Chondrocyte (in vitro differentiated cells): ENCODE measurements around the gene EPB41. TPM values are rescaled to one million over a fixed set of nuclear protein-coding genes. Genes with fewer than 3 reads are reported as not detected.
"Not testable (repeated sequence)": the region's sequence is repeated elsewhere in the genome, so short reads cannot be mapped to it uniquely, and the experiment has no call there.

Source experiments
- DNase-seq: peaks from one replicate; pipeline ENCODE4 v3.0.0; 2021; ENCODE audit warnings: mixed read lengths, low spot score
- H3K27ac Mint-ChIP-seq: one replicate; pipeline ENCODE4 v1.8.0; 2021; ENCODE audit warnings: mild to moderate bottlenecking, moderate library complexity, mixed read lengths; ENCODE audit not compliant: unreplicated experiment
- H3K27me3 Mint-ChIP-seq: 2 replicates; pipeline ENCODE4 v1.8.0; 2021; ENCODE audit warnings: low read depth, mixed read lengths
- H3K36me3 Mint-ChIP-seq: 2 replicates; pipeline ENCODE4 v1.8.0; 2021; ENCODE audit warnings: low read depth, mixed read lengths
- H3K4me1 Mint-ChIP-seq: 2 replicates; pipeline ENCODE4 v1.8.0; 2021; ENCODE audit warnings: low read depth, mild to moderate bottlenecking, mixed read lengths
- H3K4me3 Mint-ChIP-seq: one replicate; pipeline ENCODE4 v1.8.0; 2021; ENCODE audit warnings: mild to moderate bottlenecking, moderate library complexity, mixed read lengths; ENCODE audit not compliant: unreplicated experiment
- H3K9me3 Mint-ChIP-seq: 2 replicates; pipeline ENCODE4 v1.8.0; 2021; ENCODE audit warnings: low read depth, mixed read lengths
- total RNA-seq: library from RNA; stranded (reverse); gene quantifications from 3 replicates; pipeline ENCODE4 v1.2.1, GENCODE V29; 2021
- TF ChIP-seq, protein P1 (sequence below): fragments of 200-600 bp; sonication (generic); IDR thresholded peaks from 2 replicates; pipeline ENCODE4 v1.5.0; 2021; ENCODE audit warnings: antibody characterized with exemption, mild to moderate bottlenecking, moderate library complexity

EPB41 gene
- total RNA-seq, 1 donor from 2014 or later = 17.7 TPM

DNA sequence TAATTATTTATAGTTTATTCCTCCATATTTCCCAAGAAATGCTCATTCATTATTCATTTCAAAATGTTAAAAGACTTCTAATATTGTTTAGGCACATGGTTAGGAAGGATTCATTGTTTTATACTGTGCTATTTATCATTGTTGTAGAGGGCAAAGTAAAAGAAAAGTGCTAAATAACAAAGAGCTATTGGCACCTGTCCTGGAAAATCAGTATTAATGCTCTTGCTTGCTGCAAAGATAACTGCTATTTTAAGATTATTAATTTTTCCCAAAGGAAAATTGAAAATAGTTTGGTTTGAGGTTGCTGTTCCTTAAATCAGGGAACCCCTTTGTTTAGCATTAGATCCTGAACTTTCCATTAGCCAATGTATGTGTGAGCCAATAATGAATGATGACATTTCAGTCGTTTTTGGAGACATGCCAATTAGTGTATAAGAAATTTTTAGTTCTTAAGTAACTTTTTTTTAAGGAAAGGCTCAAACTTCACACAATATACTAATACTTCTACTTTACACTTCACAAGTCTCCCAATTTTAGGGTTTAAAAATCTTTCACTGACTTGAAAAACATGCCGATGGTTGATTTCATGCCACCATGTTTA is 39.9 kb downstream of the EPB41 start:
- no peak for DNase-seq
- no peaks in the 10 kb centered on the region for H3K9me3 Mint-ChIP-seq
- H3K27me3 Mint-ChIP-seq = no peaks in the 10 kb centered on the region
- H3K4me3 Mint-ChIP-seq = no peak overlapping the region
- no peaks in the 10 kb centered on the region for H3K4me1 Mint-ChIP-seq
- H3K36me3 Mint-ChIP-seq = peaks cover 2% of the 10 kb centered on the region
- no peak overlapping the region for H3K27ac Mint-ChIP-seq
- TF ChIP-seq, protein P1, sequence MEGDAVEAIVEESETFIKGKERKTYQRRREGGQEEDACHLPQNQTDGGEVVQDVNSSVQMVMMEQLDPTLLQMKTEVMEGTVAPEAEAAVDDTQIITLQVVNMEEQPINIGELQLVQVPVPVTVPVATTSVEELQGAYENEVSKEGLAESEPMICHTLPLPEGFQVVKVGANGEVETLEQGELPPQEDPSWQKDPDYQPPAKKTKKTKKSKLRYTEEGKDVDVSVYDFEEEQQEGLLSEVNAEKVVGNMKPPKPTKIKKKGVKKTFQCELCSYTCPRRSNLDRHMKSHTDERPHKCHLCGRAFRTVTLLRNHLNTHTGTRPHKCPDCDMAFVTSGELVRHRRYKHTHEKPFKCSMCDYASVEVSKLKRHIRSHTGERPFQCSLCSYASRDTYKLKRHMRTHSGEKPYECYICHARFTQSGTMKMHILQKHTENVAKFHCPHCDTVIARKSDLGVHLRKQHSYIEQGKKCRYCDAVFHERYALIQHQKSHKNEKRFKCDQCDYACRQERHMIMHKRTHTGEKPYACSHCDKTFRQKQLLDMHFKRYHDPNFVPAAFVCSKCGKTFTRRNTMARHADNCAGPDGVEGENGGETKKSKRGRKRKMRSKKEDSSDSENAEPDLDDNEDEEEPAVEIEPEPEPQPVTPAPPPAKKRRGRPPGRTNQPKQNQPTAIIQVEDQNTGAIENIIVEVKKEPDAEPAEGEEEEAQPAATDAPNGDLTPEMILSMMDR = no peak

DNA sequence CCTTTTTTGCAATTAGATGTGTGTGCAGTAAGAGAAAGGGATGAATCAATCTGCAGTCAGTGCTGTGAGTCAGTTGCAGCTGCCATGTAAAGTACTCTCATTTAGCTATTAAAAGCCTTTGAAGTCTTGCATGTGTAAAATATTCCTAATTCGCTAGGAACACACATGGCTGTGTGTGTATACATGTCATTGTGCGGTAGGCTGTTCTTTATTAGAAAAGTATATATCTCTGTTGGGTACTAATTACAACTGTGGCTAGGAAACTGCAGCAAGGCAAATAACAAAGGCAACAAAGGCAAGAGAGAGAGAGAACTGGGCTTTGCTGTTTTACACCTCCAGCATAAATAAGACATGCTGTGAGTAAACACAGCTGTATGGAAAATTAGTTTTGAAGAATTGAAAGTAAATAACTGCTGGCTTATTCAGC is 41.7 kb downstream of the EPB41 start:
- Mint-ChIP-seq H3K9me3 (no peaks in the 10 kb centered on the region), H3K27me3 (no peaks in the 10 kb centered on the region), H3K36me3 (peaks cover 2% of the 10 kb centered on the region), H3K27ac (no peak overlapping the region), H3K4me1 (no peaks in the 10 kb centered on the region), H3K4me3 (no peak overlapping the region)
- no peak for DNase-seq
- TF ChIP-seq, protein P1 = no peak

DNA sequence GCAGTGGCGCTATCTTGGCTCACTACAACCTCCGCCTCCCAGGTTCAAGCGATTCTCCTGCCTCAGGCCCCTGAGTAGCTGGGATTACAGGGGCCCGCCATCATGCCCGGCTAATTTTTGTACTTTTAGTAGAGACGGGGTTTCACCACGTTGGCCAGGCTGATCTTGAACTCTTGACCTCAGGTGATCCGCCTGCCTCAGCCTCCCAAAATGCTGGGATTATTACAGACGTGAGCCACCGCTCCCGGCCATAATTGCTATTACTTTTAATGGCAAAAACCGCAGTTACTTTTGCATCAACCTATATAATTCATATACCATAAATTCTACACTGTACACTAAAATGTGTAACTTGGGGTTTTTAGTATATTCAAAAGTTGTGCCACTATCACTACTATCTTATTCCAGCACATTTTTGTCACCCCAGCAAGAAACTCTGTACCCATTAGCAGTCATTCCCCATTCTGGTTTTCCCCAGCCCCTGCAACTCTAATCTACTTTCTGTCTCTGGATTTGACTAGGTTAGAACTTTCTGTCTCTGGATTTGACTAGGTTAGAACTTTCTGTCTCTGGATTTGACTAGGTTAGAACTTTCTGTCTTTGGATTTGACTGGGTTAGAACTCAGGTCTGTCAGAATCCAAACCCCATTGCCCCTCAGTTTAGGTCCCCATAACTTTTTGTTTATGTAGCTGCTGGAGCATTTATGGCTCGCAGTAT is 47.9 kb downstream of the EPB41 start:
- not testable (repeated sequence) for H3K27me3 Mint-ChIP-seq, H3K4me1 Mint-ChIP-seq, H3K27ac Mint-ChIP-seq, H3K36me3 Mint-ChIP-seq, DNase-seq, H3K4me3 Mint-ChIP-seq, H3K9me3 Mint-ChIP-seq

DNA sequence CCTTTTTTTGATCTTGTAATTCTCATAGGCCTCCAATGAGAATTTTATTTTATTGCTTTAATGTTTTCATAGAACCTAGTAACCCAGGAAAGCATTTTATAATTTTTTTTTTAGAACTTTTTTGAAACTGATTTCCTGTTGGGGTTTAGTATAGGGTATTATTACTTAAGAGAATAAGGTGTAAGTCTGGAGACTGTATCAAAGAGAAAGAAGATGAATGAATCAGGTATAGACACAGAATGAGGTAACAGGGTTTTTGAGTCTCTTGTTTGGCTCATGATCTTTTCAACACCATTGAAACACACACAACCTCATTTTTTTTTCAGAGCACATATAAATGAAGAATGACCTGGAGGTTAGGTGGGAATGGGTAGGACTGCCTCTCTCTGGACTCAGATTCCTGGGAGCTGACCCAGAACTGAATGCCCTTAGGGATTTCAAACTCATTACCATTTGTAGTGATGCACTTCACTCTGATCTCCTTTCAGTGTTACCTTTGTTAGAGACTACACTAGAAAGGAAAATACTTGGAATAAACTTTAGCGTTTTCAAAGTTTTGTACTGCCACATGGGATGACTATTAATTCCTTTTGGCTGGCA is 51.0 kb downstream of the EPB41 start:
- TF ChIP-seq, protein P1 = no peak
- H3K4me3 Mint-ChIP-seq = no peak overlapping the region
- H3K4me1 Mint-ChIP-seq = peaks cover 2% of the 10 kb centered on the region
- H3K27me3 Mint-ChIP-seq = no peaks in the 10 kb centered on the region
- H3K27ac Mint-ChIP-seq = no peak overlapping the region
- H3K9me3 Mint-ChIP-seq = no peaks in the 10 kb centered on the region
- no peak for DNase-seq
- no peaks in the 10 kb centered on the region for H3K36me3 Mint-ChIP-seq

DNA sequence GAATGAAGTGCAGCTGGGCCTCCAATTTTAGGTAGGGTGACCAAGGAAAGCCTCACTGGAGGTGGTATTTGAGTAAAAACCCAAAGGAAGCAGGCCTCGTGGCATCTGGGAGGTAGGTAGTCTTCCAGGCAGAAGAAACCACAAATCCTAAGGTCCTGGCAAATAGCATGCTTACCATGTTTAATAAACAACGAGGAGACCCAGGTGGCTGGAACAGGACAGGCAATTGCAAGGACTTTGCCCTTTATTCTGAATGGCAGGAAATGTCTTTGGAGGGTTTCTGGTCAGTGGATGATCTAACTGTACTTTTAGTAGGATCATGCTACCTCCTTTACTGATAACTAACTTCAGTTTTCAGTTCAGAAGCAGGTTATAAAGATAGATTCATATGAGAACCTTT is 52.2 kb downstream of the EPB41 start:
- peaks cover 3% of the 10 kb centered on the region for H3K4me1 Mint-ChIP-seq
- no peaks in the 10 kb centered on the region for H3K9me3 Mint-ChIP-seq
- no peak for DNase-seq
- H3K27me3 Mint-ChIP-seq = no peaks in the 10 kb centered on the region
- TF ChIP-seq, protein P1 = no peak
- no peaks in the 10 kb centered on the region for H3K36me3 Mint-ChIP-seq
- no peak overlapping the region for H3K4me3 Mint-ChIP-seq
- H3K27ac Mint-ChIP-seq = no peak overlapping the region
